Activated CD8-positive, alpha-beta memory T cell treated with anti-CD3 and anti-CD28 coated beads, Interleukin-2, amount 50 U/mL, for 24 hours (primary cell): ENCODE data around the gene ASTL.

ENCODE experiments used
- DNase-seq: peaks from one replicate; pipeline ENCODE4 v3.0.0-alpha.2; 2020; ENCODE audit errors: extremely low read depth

Gene ASTL

GRCh38 chr2:96159084-96159830 lies 21.0 kb upstream of the ASTL start:
- no peak for DNase-seq

- DNase-seq, result no peak
Measured at GRCh38 chr2:96158554-96158940, 20.2 kb upstream of the ASTL start.

- peak; percentile 93 for DNase-seq
Measured at GRCh38 chr2:96157649-96158553, 19.6 kb upstream of the ASTL start.

GRCh38 chr2:96156926-96157648 lies 18.8 kb upstream of the ASTL start:
- no peak for DNase-seq

- DNase-seq, result no peak
Measured at GRCh38 chr2:96156011-96156820, 17.9 kb upstream of the ASTL start.

GRCh38 chr2:96154506-96155380 lies 16.4 kb upstream of the ASTL start:
- no peak for DNase-seq

GRCh38 chr2:96153991-96154431 lies 15.7 kb upstream of the ASTL start:
- DNase-seq, result no peak

- no peak for DNase-seq
Measured at GRCh38 chr2:96153291-96153713, 15.0 kb upstream of the ASTL start.

- no peak for DNase-seq
Measured at GRCh38 chr2:96152304-96153161, 14.2 kb upstream of the ASTL start.

- no peak for DNase-seq
Measured at GRCh38 chr2:96151595-96152303, 13.4 kb upstream of the ASTL start.

- no peak for DNase-seq
Measured at GRCh38 chr2:96150791-96151594, 12.7 kb upstream of the ASTL start.

- DNase-seq, result no peak
Measured at GRCh38 chr2:96150007-96150640, 11.8 kb upstream of the ASTL start.

GRCh38 chr2:96148410-96149217 lies 10.3 kb upstream of the ASTL start:
- DNase-seq, result peak; percentile 97

- no peak for DNase-seq
Measured at GRCh38 chr2:96147593-96148201, 9.4 kb upstream of the ASTL start.

GRCh38 chr2:96146881-96147592 lies 8.7 kb upstream of the ASTL start:
- no peak for DNase-seq
